NCI-H2029 treated with DMSO at 0.1 percent for 48 hours (cell line): ENCODE measurements around the gene KDM1B.
"Not testable (repeated sequence)": the region's sequence is repeated elsewhere in the genome, so short reads cannot be mapped to it uniquely, and the experiment has no call there.

Experiments used
- DNase-seq: peaks from one replicate; lab custom pipeline; 2025; lab: John Stamatoyannopoulos, UW

The KDM1B gene

GRCh38 chr6:18151801-18152200, 3.4 kb upstream of the KDM1B start:
- no peak for DNase-seq

- DNase-seq = no peak
Measured at GRCh38 chr6:18153311-18153703, 1.9 kb upstream of the KDM1B start.

GRCh38 chr6:18154507-18155149, 594 bp upstream of the KDM1B start, which contains the start of gene TPMT:
Gene TPMT, minus strand, starts transcription at chr6:18155077. Its CDS starts 5,950 bp downstream, at chr6:18149127.
- no peak for DNase-seq

- DNase-seq = peak; percentile 73
Measured at GRCh38 chr6:18155864-18156421, 721 bp downstream of the KDM1B start.

- no peak for DNase-seq
Measured at GRCh38 chr6:18160911-18161310, 5.7 kb downstream of the KDM1B start.

- DNase-seq = no peak
Measured at GRCh38 chr6:18161431-18161830, 6.2 kb downstream of the KDM1B start.

- DNase-seq = no peak
Measured at GRCh38 chr6:18162401-18162800, 7.2 kb downstream of the KDM1B start.

GRCh38 chr6:18165751-18166150, 10.5 kb downstream of the KDM1B start:
- DNase-seq = no peak

GRCh38 chr6:18166312-18167036, 11.3 kb downstream of the KDM1B start:
- DNase-seq = no peak

- no peak for DNase-seq
Measured at GRCh38 chr6:18168264-18168663, 13.0 kb downstream of the KDM1B start.

GRCh38 chr6:18171871-18172270, 16.6 kb downstream of the KDM1B start:
- DNase-seq = no peak

GRCh38 chr6:18176198-18176597, 21.0 kb downstream of the KDM1B start:
- DNase-seq = not testable (repeated sequence)

GRCh38 chr6:18177286-18177965, 22.2 kb downstream of the KDM1B start:
- no peak for DNase-seq

GRCh38 chr6:18178960-18179615, 23.9 kb downstream of the KDM1B start:
- no peak for DNase-seq

- DNase-seq = no peak
Measured at GRCh38 chr6:18179770-18180356, 24.6 kb downstream of the KDM1B start.

- DNase-seq = no peak
Measured at GRCh38 chr6:18182568-18182967, 27.3 kb downstream of the KDM1B start.

- DNase-seq = no peak
Measured at GRCh38 chr6:18183766-18184165, 28.5 kb downstream of the KDM1B start.

- DNase-seq = no peak
Measured at GRCh38 chr6:18185624-18186023, 30.4 kb downstream of the KDM1B start.

- DNase-seq = no peak
Measured at GRCh38 chr6:18186033-18186432, 30.8 kb downstream of the KDM1B start.

- DNase-seq = no peak
Measured at GRCh38 chr6:18186540-18187250, 31.5 kb downstream of the KDM1B start.

GRCh38 chr6:18187701-18188100, 32.5 kb downstream of the KDM1B start:
- DNase-seq = no peak
